HEK293 (cell line): ENCODE measurements around the gene TAF5L.

Experiments used
- CTCF ChIA-PET: fragments of 350-600 bp; formaldehyde crosslinking; extraction: SDS; loops from one replicate; lab custom pipeline; 2021; ENCODE audit warnings: antibody characterized with exemption; lab: Yijun Ruan, JAX
- POLR2A ChIA-PET: fragments of 300-600 bp; formaldehyde crosslinking; extraction: SDS; loops from one replicate; lab custom pipeline; 2020; ENCODE audit warnings: antibody characterized with exemption, inconsistent platforms; lab: Yijun Ruan, JAX
- H3K27ac ChIP-seq: fragments of 200-500 bp; sonication (Bioruptor generic); 2 replicates; pipeline ENCODE4 v1.5.1; 2014; ENCODE audit warnings: low read depth, low read length, control low read depth, inconsistent platforms; ENCODE audit errors: extremely low read depth
- H3K36me3 ChIP-seq, 2 experiments: fragments of 200-500 bp in 1 of 2; sonication (Bioruptor generic) in 1 of 2; 1 replicate in 1 of 2; 2 replicates in 1 of 2; pipeline ENCODE4 v1.5.1; 2014 to 2017; ENCODE audit warnings: inconsistent platforms in 2 of 2, low read length in 2 of 2; ENCODE audit not compliant: control insufficient read depth in 2 of 2, insufficient read depth in 1 of 2
- H3K4me1 ChIP-seq: fragments of 200-500 bp; sonication (Bioruptor generic); 2 replicates; pipeline ENCODE4 v1.5.1; 2014; ENCODE audit warnings: mild to moderate bottlenecking, low read length, inconsistent platforms; ENCODE audit not compliant: control insufficient read depth, insufficient read depth
- H3K4me3 ChIP-seq: 2 replicates; pipeline ENCODE4 v1.5.1; 2011; ENCODE audit warnings: low read depth, mild to moderate bottlenecking, control low read depth, low read length, moderate library complexity
- H3K9me3 ChIP-seq: fragments of 200-500 bp; sonication (Bioruptor generic); 2 replicates; pipeline ENCODE4 v1.5.1; 2014; ENCODE audit warnings: low read depth, low read length, inconsistent platforms; ENCODE audit not compliant: control insufficient read depth, insufficient read depth
- PRDM2 ChIP-seq: fragments of 450-650 bp; formaldehyde crosslinking; IDR thresholded peaks from 2 replicates; pipeline ENCODE4 v1.5.1; 2016; ENCODE audit warnings: missing biosample characterization, missing genetic modification characterization, borderline replicate concordance
- PRDM4 ChIP-seq: fragments of 450-650 bp; formaldehyde crosslinking; IDR thresholded peaks from 2 replicates; pipeline ENCODE4 v1.5.1; 2017; ENCODE audit warnings: missing biosample characterization, missing genetic modification characterization
- TCF7L2 ChIP-seq: IDR thresholded peaks from 2 replicates; pipeline ENCODE4 v1.6.1; 2011; ENCODE audit warnings: low read depth, mild to moderate bottlenecking, inconsistent platforms, low read length, moderate library complexity, borderline replicate concordance
- ZBTB11 ChIP-seq: fragments of 450-650 bp; formaldehyde crosslinking; conservative IDR thresholded peaks from 2 replicates; pipeline ENCODE4 v1.5.1; 2016; ENCODE audit warnings: low read depth, missing biosample characterization, missing genetic modification characterization
- ZBTB6 ChIP-seq: fragments of 450-650 bp; formaldehyde crosslinking; IDR thresholded peaks from 2 replicates; pipeline ENCODE4 v1.5.1; 2017; ENCODE audit warnings: missing biosample characterization, missing genetic modification characterization
- ZNF214 ChIP-seq: fragments of 450-650 bp; formaldehyde crosslinking; IDR thresholded peaks from 2 replicates; pipeline ENCODE4 v1.5.1; 2017; ENCODE audit warnings: missing biosample characterization, mild to moderate bottlenecking, missing genetic modification characterization, borderline replicate concordance
- ZNF239 ChIP-seq: fragments of 450-650 bp; formaldehyde crosslinking; IDR thresholded peaks from 2 replicates; pipeline ENCODE4 v1.5.1; 2016; ENCODE audit warnings: missing biosample characterization, missing genetic modification characterization
- ZNF350 ChIP-seq: fragments of 450-650 bp; formaldehyde crosslinking; IDR thresholded peaks from 2 replicates; pipeline ENCODE4 v1.5.0; 2017; ENCODE audit warnings: missing biosample characterization, mild to moderate bottlenecking, missing genetic modification characterization
- ZNF354C ChIP-seq: fragments of 450-650 bp; formaldehyde crosslinking; IDR thresholded peaks from 2 replicates; pipeline ENCODE4 v1.5.1; 2016; ENCODE audit warnings: missing biosample characterization, missing genetic modification characterization, low read depth, borderline replicate concordance
- ZNF366 ChIP-seq: fragments of 450-650 bp; formaldehyde crosslinking; conservative IDR thresholded peaks from 2 replicates; pipeline ENCODE4 v1.5.1; 2016; ENCODE audit warnings: missing biosample characterization, missing genetic modification characterization
- ZNF37A ChIP-seq: fragments of 450-650 bp; IDR thresholded peaks from 2 replicates; pipeline ENCODE4 v1.5.1; 2018; ENCODE audit warnings: missing biosample characterization, missing genetic modification characterization
- ZNF398 ChIP-seq: fragments of 450-650 bp; formaldehyde crosslinking; IDR thresholded peaks from 2 replicates; pipeline ENCODE4 v1.5.1; 2017; ENCODE audit warnings: missing biosample characterization, missing genetic modification characterization
- ZNF548 ChIP-seq: fragments of 450-650 bp; formaldehyde crosslinking; IDR thresholded peaks from 2 replicates; pipeline ENCODE4 v1.5.1; 2016; ENCODE audit warnings: missing biosample characterization, missing genetic modification characterization
- ZNF580 ChIP-seq: fragments of 450-650 bp; formaldehyde crosslinking; IDR thresholded peaks from 2 replicates; pipeline ENCODE4 v1.5.1; 2016; ENCODE audit warnings: missing biosample characterization, missing genetic modification characterization
- ZNF629 ChIP-seq: fragments of 450-650 bp; formaldehyde crosslinking; IDR thresholded peaks from 2 replicates; pipeline ENCODE4 v1.5.1; 2017; ENCODE audit warnings: missing biosample characterization, missing genetic modification characterization
- ZNF677 ChIP-seq: fragments of 450-650 bp; IDR thresholded peaks from 2 replicates; pipeline ENCODE4 v1.5.0; 2018; ENCODE audit warnings: missing biosample characterization, mild to moderate bottlenecking, missing genetic modification characterization, moderate library complexity
- ZNF843 ChIP-seq: fragments of 450-650 bp; formaldehyde crosslinking; IDR thresholded peaks from 2 replicates; pipeline ENCODE4 v1.5.1; 2016; ENCODE audit warnings: missing biosample characterization, missing genetic modification characterization

The TAF5L gene

GRCh38 chr1:229655781-229656180 is 29.9 kb upstream of the TAF5L start (continued):
- TF ChIP-seq ZNF580 (tag by site-specific recombination) (no peak), ZNF843 (tag by site-specific recombination) (no peak), TCF7L2 (no peak), ZNF239 (tag by site-specific recombination) (no peak)

- H3K36me3 ChIP-seq: peaks cover 61 to 90% of the 10 kb centered on the region in 2 experiments
- POLR2A ChIA-PET: no interaction called here
- no peaks in the 10 kb centered on the region for H3K4me1 ChIP-seq
- no peak overlapping the region for H3K27ac ChIP-seq
- H3K4me3 ChIP-seq: no peak overlapping the region
- TF ChIP-seq ZNF398 (no peak), ZNF677 (tag by site-specific recombination) (no peak), ZNF366 (tag by site-specific recombination) (no peak), ZNF214 (tag by site-specific recombination) (no peak), ZBTB6 (tag by site-specific recombination) (no peak), ZNF548 (tag by site-specific recombination) (no peak), ZNF350 (tag by site-specific recombination) (no peak), PRDM2 (tag by site-specific recombination) (no peak), ZNF629 (no peak), ZNF843 (tag by site-specific recombination) (no peak), ZNF37A (tag by site-specific recombination) (no peak)
- CTCF ChIA-PET: no interaction called here
- H3K9me3 ChIP-seq: no peaks in the 10 kb centered on the region
Observed at GRCh38 chr1:229653420-229653819, 27.5 kb upstream of the TAF5L start.

GRCh38 chr1:229651546-229651945 is 25.6 kb upstream of the TAF5L start:
- H3K36me3 ChIP-seq: peaks cover 74 to 90% of the 10 kb centered on the region in 2 experiments
- ChIA-PET CTCF (interaction anchor here (0.6 to 1.3 kb wide), 5 partner anchors 10 to 658 kb away, joined by 3 to 4 read pairs (median 3); no protein-coding TSS in a partner anchor), POLR2A (interaction anchor here (0.6 kb wide), 1 partner anchor 279 kb away, joined by 6 read pairs; no protein-coding TSS in a partner anchor)
- no peak overlapping the region for H3K4me3 ChIP-seq
- no peaks in the 10 kb centered on the region for H3K9me3 ChIP-seq
- H3K27ac ChIP-seq: no peak overlapping the region
- H3K4me1 ChIP-seq: no peaks in the 10 kb centered on the region
- TF ChIP-seq PRDM4 (tag by site-specific recombination) (no peak), ZBTB11 (tag by site-specific recombination) (no peak), ZNF354C (tag by site-specific recombination) (no peak)
